GM19452 (cell line): ENCODE data around the gene SNN.

ENCODE experiments used
- ATAC-seq: cut with Tn5 transposase; IDR thresholded peaks from one replicate; pipeline ENCODE4 v1.9.1; 2021; ENCODE audit not compliant: unreplicated experiment

The SNN gene

GRCh38 chr16:11666103-11667055 is 1.9 kb upstream of the SNN start:
- no peak for ATAC-seq

GRCh38 chr16:11667221-11667823 is 933 bp upstream of the SNN start:
- no peak for ATAC-seq

DNA sequence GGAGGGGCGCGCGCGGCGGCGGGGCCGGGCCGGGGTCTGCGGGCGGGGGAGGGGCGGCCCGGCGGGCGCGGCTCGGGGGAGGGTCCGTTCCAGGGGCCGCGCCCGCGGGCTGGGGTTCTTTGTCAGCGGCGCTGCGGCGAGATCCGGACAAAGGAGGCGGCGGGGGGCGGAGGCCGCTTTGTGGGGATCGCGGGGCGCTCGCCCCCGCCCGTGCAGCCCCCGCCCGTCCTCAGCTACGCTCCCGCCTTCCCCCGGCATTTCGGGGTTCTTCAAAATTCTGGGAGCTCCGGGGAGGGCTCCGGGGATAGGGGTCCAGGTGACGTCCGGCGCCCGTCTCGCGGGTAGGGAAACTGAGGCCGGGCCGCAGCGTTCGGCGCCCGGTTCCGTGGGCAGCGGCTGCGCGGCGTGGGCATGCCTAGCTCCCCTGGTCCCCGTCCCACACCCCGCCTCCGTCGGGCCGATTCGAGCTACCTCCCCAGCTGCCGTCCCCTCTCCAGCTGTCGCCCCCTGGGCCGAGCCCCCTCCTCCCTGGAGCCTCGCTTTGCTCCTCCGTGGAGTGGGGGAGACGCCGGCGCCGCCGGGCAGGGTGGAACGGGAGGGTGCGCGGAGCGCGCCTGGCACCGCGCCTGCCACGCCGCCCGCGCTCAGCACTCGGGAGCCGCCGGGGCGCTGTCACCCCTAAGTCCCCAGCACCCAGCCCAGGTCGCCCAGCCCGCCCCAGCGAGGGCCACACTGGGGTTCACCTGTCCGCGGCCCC is 546 bp downstream of the SNN start:
- ATAC-seq: no peak

DNA sequence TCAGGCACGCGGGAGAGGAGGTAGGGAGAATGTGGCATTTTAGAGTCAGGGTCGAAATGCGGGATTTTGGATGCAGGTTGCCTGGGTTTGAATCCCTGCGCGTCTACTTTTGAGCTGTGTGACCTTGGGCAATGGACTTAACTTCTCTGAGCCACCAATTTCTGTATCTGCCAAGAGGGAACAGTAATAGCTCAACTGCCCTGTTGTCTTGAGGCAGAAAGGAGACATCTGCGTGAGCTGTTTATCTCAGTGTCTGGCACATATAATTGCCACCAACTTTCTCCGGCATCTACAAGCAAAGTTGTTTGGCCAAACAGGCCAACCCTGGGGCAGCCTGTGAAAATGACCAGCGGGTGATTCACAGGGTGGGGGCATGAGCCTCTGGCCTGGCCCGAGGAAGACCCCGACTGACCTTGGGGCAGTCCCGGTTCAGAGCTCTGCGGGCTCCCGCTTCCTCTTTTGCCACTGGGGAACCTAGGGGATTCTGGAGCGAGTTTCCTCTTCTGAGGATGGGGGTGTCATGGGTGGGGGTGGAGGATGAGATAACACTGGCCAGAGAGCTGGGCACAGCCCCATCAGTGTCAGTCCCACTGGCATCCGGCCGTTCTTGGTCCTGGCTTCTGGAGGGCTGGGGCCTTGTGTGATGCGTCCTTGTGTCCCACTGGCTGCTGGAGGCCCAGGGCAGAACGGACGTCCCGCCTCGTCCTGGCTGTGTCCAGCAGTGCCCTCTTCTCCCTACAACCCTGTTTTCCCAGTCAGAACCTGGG is 1.3 kb downstream of the SNN start:
- no peak for ATAC-seq

DNA sequence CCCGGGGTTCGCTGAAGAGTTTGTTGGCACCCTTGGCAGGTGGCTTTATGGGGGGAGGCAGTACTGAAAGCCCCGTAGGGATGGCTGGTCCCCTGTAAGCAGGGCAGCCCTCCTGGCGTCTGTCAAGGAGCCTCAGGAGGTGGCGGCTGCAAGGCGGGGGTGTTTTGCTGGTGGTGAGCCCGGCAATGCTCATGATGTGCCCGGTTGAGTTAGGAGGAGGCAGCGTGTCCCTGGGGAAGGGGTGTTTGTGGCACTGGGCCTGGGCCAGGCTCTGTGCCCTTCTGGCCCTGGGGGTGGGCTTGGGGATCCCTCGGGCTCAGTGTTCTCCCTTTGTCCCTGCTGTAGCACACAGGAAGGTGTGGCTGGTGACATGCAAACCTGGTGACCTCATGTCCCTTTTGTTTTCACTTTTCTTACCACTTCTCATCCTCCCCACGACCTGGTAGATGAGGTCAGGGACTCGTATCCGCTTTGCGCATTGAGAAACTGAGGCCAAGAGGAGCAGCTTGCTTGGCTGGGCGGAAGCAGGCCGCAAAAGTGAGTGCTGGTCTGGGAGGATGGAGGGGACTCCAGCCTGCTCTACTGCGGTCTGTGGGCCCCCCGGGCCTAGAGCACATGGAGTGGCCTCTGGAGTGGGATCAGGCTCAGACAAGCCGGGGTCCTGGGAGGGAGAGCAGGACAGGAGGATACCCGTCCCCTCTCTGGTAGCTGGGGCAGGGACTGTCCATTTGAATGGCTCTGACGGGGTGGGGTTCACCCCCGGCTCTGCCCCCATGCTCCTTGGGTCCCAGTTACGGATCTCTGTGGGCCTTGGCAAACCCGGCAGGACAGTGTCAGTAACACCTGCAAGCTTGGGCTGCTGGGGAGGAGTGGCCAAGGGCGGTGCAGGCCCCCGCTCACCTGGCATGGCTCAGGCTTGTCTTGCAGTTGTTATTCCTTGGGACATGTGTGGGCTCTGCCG is 2.2 kb downstream of the SNN start:
- ATAC-seq: peak; percentile 41

DNA sequence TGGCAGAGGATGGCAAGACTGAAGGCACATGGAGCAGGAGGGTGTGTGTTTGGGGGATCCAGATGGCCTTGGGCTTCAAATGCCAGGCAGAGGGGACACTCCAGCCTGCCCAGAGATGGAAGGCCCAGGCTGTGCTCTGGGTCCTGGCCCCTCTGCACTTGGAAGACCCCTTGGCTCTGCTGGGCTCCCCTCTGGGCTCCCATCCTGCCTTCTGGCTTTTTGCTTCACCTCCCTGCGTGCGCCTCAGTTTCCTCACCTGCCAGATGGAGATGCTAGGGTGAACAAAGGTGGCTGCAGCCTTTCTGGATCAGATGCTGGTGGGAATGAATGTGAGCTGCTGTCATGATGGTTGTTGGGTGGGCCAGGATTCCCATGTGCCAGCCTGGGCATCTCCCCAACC is 3.0 kb downstream of the SNN start:
- ATAC-seq: no peak

GRCh38 chr16:11671676-11672075 is 3.4 kb downstream of the SNN start:
- no peak for ATAC-seq

DNA sequence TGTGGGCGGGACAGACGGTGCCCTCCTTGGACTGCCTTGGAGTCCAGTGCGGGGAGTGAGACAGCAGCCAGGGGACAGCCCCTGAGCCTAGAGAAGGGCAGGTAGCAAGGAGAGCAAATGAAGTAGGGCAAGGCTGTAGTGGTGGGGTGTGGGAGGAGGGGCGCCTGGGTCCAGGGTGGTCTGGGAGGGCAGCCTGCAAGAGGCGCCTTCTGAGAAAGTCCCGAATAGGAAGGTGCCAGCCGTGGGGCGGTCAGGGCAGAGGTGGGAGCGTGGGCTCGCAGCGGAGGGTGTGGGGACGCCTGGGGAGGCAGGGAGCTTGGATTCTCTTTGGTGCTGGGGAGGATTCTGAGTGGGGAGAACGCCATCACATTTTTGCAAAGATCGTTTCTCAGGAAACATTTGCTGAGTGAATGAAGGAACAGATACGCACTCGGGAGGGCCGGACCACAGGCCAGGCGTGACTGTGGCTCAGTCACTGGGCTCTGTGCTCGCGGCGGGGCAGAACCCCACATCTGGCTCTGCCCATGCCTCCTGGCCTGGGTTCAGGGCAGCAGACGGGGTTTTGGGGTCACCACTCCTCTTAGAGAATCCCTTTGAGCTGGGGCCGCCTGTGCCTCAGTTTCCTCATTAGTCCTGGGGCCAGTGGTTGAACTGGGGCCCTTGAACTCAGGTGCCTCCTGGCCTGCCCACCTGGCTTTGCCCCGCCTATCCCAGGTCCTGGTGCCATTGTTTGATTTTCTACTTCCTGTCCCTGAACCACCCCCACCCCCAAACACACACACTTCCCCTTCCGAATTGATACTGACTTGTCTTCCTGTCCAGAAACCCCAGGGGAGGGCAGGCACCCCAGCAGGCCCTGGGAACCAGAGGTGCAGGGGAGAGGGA is 4.2 kb downstream of the SNN start:
- no peak for ATAC-seq

DNA sequence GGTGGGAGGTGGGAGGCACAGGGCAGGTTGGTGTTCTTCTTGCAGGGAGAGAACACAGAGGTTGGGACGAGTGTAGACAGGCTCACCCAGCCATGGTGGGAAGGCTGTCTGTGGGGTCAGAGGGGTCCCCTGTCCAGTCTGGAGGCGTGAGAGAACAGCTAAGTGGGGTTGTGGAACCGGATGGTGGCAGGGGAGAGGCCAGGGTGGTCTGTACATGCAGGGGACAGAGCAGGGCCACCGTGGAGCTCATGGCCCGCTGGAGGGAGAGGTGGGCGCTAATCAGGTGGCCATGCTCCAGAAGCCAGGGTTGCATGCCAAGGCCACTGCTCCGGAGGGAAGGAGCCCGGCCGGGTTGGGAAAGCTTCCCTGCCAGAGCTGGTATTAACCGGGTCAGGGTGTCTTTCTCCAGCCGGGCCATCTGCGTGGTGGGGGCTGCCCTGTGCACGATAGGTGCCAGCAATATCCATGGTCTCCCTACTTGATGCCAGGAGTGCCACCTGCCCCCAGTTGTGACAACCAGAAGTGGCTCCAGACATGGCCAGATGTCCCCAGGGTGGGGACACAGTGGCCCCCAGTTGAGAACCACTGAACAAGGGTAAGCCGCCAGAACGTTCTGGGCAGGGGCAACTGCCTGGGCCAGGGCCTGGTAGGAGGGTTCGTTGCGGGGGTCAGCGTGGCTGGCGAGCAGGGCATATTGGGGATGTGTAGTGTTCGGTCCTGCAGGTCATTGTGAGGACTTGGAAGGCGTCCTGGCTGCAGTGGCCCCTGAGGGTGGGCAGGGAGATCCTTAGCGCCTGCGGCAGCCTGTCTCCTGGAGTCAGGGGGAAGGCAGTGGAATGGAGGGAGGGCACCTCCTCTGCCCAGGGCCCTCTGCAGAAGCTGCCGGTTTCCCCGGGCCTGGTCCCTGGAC is 5.1 kb downstream of the SNN start:
- no peak for ATAC-seq

- ATAC-seq: no peak
These were observed 6.0 kb downstream of the SNN start for GRCh38 chr16:11674001-11674817.

- no peak for ATAC-seq
These were observed 6.7 kb downstream of the SNN start for GRCh38 chr16:11674818-11675560.

DNA sequence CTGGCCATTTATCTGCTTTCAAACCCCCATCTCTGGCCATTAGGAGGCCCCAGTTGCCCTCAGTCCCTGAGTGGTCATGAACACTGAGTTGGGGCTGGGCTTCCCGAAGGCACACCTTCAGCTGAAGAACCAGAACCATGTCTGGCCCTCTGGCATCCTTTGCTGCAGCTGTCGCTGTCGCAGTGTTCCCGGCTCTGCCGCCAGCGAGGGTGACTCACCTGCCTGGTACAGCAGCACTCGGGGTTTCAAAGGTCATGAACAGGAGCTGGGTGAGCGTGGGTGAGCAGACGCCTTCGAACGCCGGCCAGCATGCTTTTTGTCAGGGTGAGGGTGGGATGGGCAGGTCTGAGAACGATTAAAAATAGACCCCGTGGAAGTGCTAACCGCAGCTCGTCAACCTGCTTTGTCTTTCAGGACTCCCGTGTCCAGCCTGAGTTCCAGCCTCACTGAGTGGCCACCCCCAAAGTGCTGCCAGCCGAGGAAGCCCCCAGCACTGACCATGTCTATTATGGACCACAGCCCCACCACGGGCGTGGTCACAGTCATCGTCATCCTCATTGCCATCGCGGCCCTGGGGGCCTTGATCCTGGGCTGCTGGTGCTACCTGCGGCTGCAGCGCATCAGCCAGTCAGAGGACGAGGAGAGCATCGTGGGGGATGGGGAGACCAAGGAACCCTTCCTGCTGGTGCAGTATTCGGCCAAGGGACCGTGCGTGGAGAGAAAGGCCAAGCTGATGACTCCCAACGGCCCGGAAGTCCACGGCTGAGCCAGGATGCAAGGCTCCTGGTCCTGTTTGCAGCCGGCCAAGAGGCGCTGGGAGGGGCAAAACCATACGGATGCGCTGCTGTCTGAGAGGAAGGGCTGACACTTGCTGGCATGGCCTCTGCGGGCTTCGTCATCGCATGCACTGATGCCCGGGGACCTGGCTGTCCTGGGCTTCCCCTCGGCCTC is 7.6 kb downstream of the SNN start:
- no peak for ATAC-seq

- no peak for ATAC-seq
These were observed 8.5 kb downstream of the SNN start for GRCh38 chr16:11676799-11677198.

DNA sequence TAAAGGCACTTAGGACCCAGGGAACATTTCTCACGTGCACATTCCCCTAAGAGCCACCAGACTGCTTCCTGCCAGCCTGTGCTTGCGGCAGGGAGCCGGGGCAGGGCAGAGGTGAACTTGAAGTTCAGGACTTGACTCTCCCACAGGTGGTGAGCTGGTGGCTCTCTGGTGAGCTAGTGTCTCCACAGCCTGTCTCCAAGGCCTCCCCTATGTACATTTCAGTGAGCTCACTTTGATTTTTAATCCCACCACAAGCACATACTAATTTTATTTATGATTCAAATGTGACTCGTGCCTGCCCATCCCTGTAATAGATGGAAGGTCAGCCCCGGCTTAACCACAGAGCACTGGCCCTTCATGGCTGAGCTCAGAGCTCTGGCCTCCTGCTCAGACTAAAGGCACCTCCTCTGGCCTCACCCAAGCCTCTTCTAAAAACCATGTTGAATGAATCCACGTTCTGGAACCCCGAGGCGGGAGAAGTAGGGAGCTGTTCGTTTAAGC is 9.2 kb downstream of the SNN start:
- ATAC-seq: no peak
